Epithelial cell of esophagus (primary cell): ENCODE measurements around the gene DLL3.

Experiments
- DNase-seq: peaks from one replicate; pipeline ENCODE4 v3.0.0; 2010; ENCODE audit warnings: low read depth
- H3K4me3 ChIP-seq: 2 replicates; pipeline ENCODE4 v1.5.1; 2011; ENCODE audit warnings: mild to moderate bottlenecking, low read length, control low read depth
- TF ChIP-seq, protein P1 (sequence below): IDR thresholded peaks from 2 replicates; pipeline ENCODE4 v1.5.1; 2011; ENCODE audit warnings: low read depth, mild to moderate bottlenecking, low read length, control low read depth, inconsistent platforms; ENCODE audit not compliant: insufficient read depth; ENCODE audit errors: missing control alignments

Gene DLL3

DNA sequence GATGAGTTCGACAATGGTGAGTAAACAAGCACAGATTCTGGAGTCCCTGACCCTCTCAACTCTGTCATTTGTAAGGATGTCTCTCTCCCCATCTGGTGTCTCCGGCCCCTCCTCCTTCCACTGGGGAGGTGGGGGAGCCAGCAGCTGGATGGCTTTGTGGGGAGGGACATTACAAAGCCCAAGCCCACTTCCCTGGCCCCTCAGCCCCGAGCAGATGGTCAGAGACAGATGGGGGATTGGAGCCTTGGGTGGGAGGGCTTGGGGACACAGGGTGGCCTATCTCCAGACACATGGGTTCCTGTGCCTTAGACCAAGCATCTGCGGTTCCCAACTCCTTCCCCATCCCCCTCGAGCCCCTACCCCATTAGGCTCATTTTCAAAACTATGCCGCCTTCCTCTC, 15.6 kb upstream of the DLL3 start:
- H3K4me3 ChIP-seq, result no peak overlapping the region
- no peak for DNase-seq
- TF ChIP-seq, protein P1, sequence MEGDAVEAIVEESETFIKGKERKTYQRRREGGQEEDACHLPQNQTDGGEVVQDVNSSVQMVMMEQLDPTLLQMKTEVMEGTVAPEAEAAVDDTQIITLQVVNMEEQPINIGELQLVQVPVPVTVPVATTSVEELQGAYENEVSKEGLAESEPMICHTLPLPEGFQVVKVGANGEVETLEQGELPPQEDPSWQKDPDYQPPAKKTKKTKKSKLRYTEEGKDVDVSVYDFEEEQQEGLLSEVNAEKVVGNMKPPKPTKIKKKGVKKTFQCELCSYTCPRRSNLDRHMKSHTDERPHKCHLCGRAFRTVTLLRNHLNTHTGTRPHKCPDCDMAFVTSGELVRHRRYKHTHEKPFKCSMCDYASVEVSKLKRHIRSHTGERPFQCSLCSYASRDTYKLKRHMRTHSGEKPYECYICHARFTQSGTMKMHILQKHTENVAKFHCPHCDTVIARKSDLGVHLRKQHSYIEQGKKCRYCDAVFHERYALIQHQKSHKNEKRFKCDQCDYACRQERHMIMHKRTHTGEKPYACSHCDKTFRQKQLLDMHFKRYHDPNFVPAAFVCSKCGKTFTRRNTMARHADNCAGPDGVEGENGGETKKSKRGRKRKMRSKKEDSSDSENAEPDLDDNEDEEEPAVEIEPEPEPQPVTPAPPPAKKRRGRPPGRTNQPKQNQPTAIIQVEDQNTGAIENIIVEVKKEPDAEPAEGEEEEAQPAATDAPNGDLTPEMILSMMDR, result no peak

DNA sequence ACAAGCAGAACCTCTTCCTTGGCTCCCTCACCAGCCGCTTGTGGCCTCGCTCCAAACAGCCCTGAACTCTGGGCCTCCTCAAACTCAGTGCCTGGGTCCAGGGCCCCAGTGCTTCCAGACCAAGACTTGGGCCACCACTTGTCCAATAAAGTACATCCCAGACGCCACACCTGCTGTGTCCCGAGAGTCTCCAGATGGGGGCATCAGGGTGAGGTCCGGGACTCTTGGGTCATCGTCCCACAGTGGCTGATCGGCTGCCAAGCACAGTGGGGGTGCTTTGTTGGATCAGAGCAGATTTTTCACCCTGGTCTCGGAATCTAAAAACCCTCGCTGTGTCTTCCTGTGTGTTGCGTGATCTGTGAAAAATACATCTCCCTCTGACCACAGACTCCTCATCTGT, 9.0 kb upstream of the DLL3 start:
- TF ChIP-seq, protein P1, result no peak
- no peak for DNase-seq
- no peak overlapping the region for H3K4me3 ChIP-seq

DNA sequence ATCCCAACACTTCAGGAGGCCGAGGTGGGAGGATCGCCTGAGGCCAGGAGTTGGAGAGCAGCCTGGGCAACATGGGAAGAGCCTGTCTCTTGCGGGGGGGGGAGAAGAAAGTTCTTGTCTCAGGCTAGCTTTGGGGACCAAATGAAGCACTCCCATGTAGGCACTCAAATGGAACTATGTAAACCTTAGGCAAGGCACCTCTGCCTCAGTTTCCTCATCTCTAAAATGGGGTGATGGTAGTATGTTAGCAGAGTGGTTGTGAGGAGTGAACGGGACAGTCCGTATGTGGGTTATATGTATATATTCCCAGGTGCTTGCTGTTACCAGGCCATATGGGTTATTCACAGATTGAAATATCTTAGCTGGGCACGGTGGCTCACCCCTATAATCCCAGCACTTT, 6.5 kb upstream of the DLL3 start:
- no peak overlapping the region for H3K4me3 ChIP-seq
- TF ChIP-seq, protein P1, result no peak
- DNase-seq, result no peak

DNA sequence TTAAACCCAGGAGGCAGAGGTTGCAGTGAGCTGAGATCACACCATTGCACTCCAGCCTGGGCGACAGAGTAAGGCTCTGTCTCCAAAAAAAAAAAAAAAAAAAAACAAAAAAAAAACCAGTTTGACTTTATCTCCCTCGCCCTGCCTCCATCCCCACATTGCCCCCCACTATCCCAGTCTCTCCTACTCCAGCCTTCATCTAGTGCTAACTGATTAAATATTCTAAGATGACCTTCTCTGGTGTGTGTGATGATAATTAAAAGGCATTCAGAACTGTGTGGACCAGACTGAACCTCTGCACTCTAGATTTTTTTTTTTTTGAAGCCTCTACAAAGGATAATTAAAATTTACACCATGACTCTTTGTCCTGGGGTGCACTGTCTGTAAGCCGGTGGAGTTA, 6.0 kb upstream of the DLL3 start:
- TF ChIP-seq, protein P1, result no peak
- DNase-seq, result no peak
- H3K4me3 ChIP-seq, result no peak overlapping the region

DNA sequence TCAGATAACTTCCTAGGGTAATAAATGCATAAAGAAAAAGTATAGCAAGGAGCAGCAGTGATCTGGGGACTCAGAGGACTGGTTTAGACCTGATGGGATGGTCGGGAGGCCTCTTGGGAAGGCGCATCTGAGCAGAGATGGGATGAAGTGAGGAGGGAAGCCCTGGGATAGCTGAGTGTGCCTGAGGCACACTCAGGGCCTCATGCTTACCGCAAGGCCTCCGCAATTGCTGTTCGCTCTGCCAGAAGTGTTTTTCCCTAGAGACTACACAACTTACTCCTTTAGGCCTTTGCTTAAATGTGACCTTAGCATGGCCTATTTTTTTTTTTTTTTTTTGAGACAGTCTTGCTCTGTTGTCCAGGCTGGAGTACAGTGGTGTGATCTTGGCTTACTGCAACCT, 4.1 kb upstream of the DLL3 start:
- H3K4me3 ChIP-seq, result no peak overlapping the region
- TF ChIP-seq, protein P1, result no peak
- DNase-seq, result no peak

DNA sequence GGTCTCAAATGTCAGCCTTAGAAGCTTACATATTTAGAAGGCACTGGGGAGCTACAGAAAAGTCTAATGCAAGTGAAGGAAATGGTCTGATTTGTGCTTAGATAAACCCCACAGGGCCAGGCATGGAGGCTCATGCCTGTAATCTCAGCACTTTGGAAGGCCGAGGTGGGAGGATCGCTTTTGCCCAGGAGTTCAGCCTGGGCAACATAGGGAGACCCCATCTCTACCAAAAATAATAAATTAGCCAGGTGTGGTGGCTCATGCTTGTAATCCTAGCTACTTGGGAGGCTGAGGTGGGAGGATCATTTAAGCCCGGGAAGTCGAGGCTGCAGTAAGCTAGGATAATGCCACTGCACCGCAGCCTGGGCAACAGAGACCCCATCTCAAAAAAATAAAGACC, 2.7 kb upstream of the DLL3 start:
- DNase-seq, result no peak
- TF ChIP-seq, protein P1, result no peak
- H3K4me3 ChIP-seq, result no peak overlapping the region

DNA sequence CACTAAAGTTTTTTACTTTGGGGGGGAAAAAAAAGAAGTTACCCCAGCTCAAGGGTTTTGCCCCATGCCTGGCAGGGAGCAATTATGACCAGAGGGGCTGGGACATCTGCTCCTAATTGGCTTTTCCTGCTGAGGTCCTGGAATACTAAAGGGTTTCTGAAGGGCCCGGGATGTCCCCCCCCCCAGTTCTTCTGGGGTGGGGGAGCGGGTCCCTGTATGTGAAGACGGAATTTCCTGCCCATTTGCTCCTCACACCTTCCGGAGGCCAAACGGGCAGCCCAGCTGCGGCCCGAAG, 1.1 kb upstream of the DLL3 start:
- TF ChIP-seq, protein P1, result no peak
- no peak for DNase-seq
- H3K4me3 ChIP-seq, result no peak overlapping the region
